Prostate gland (tissue), 2 donors: ENCODE data around the gene MRC1. TPM values are rescaled to one million over a fixed set of nuclear protein-coding genes. Genes with fewer than 3 reads are reported as not detected.

ENCODE experiments used
- DNase-seq: peaks from one replicate; pipeline ENCODE4 v3.0.0-alpha.2; 2019; ENCODE audit warnings: low spot score
- H3K27ac ChIP-seq, 2 donors: fragments of 200-600 bp; sonication (generic); 2 replicates each; pipeline ENCODE4 v1.5.1; 2017 to 2019
- H3K27me3 ChIP-seq: fragments of 200-600 bp; sonication (generic); replicated peaks from 2 replicates; pipeline ENCODE4 v1.5.1; 2019; ENCODE audit not compliant: insufficient read depth
- H3K36me3 ChIP-seq, 2 donors: fragments of 200-600 bp; sonication (generic); 1 replicate in 1 of 2; 2 replicates in 1 of 2; pipeline versions ENCODE4 v1.5.1 to v1.8.1; 2017 to 2019
- H3K4me1 ChIP-seq: fragments of 200-600 bp; sonication (generic); replicated peaks from 2 replicates; pipeline ENCODE4 v1.5.1; 2019
- H3K4me3 ChIP-seq, 2 donors: fragments of 200-600 bp; sonication (generic); 2 replicates each; pipeline ENCODE4 v1.5.1; 2017 to 2019
- H3K9me3 ChIP-seq: fragments of 200-600 bp; sonication (generic); 2 replicates; pipeline ENCODE4 v1.5.1; 2017
- CTCF ChIP-seq, 4 experiments: fragments of 200-600 bp in 2 of 4; fragments of 450-650 bp in 2 of 4; sonication (generic) in 2 of 4; IDR thresholded peaks; 1 replicate in 3 of 4; 2 replicates in 1 of 4; pipeline ENCODE4 v1.5.1; 2016 to 2019; ENCODE audit warnings: antibody characterized with exemption in 4 of 4, mild to moderate bottlenecking in 2 of 4, moderate library complexity in 2 of 4
- POLR2A ChIP-seq: fragments of 450-650 bp; IDR thresholded peaks from one replicate; pipeline ENCODE4 v1.6.1; 2016; ENCODE audit warnings: antibody characterized with exemption, mild to moderate bottlenecking
- POLR2AphosphoS5 ChIP-seq: sonication (generic); formaldehyde crosslinking; IDR thresholded peaks from one replicate; pipeline ENCODE4 v1.6.1; 2017; ENCODE audit warnings: antibody characterized with exemption
- WGBS: methylation state at CpG from one replicate; pipeline ENCODE4 v1.1.5; 2018; 5-methylcytosine and 5-hydroxymethylcytosine counted together
- intact Hi-C: fragments of 100-400 bp; cut with DNase I; formaldehyde crosslinking; loops from one replicate; pipeline ENCODE4 v1.14.2; 2022
- total RNA-seq, 2 donors: library from RNA; depleted of rRNA; stranded (reverse); fragments of >200 nt; gene quantifications; one replicate each; pipeline ENCODE4 v1.1.0, GENCODE V29; 2016

MRC1 gene
- total RNA-seq, 2 donors from 2014 or later: 3.1 to 27.4 TPM

- H3K4me1 ChIP-seq: no peaks in the 10 kb centered on the region
- H3K27me3 ChIP-seq: no peaks in the 10 kb centered on the region
- no peaks in the 10 kb centered on the region for H3K9me3 ChIP-seq
- intact Hi-C loops: no loop called here
- H3K4me3 ChIP-seq: no peak overlapping the region
- no peak for DNase-seq
- no peak overlapping the region for H3K27ac ChIP-seq
- no peaks in the 10 kb centered on the region for H3K36me3 ChIP-seq
- TF ChIP-seq POLR2AphosphoS5: no peak
- no peak for TF ChIP-seq POLR2A
- TF ChIP-seq CTCF (IDR thresholded peaks at IDR 0.05): no peak
These were observed 68.0 kb downstream of the MRC1 start for GRCh38 chr10:17877121-17877520.

GRCh38 chr10:17878896-17879295 lies 69.7 kb downstream of the MRC1 start:
- TF ChIP-seq POLR2AphosphoS5 (no peak), CTCF (IDR thresholded peaks at IDR 0.05) (no peak), POLR2A (no peak)
- H3K4me1 ChIP-seq: no peaks in the 10 kb centered on the region
- no peak overlapping the region for H3K27ac ChIP-seq
- no peaks in the 10 kb centered on the region for H3K27me3 ChIP-seq
- no peak overlapping the region for H3K4me3 ChIP-seq
- no peaks in the 10 kb centered on the region for H3K9me3 ChIP-seq
- no peaks in the 10 kb centered on the region for H3K36me3 ChIP-seq
- no peak for DNase-seq
- WGBS: 44% methylated on average over 5 of the region's 5 CpGs
- intact Hi-C loops: no loop called here

GRCh38 chr10:17880601-17881000 lies 71.5 kb downstream of the MRC1 start:
- H3K27ac ChIP-seq: no peak overlapping the region
- DNase-seq: no peak
- no peaks in the 10 kb centered on the region for H3K36me3 ChIP-seq
- no peaks in the 10 kb centered on the region for H3K4me1 ChIP-seq
- TF ChIP-seq POLR2A (no peak), CTCF (IDR thresholded peaks at IDR 0.05) (no peak), POLR2AphosphoS5 (no peak)
- intact Hi-C loops: no loop called here
- H3K27me3 ChIP-seq: no peaks in the 10 kb centered on the region
- H3K4me3 ChIP-seq: no peak overlapping the region
- 79% methylated on average over 3 of the region's 3 CpGs for WGBS
- H3K9me3 ChIP-seq: no peaks in the 10 kb centered on the region

GRCh38 chr10:17882557-17882956 lies 73.4 kb downstream of the MRC1 start:
- H3K9me3 ChIP-seq: no peaks in the 10 kb centered on the region
- H3K4me3 ChIP-seq: no peak overlapping the region
- H3K36me3 ChIP-seq: no peaks in the 10 kb centered on the region
- DNase-seq: no peak
- 28% methylated on average over 1 of the region's 1 CpG for WGBS
- peak overlapping the region in 1 of 2 donors; percentile 29 for H3K27ac ChIP-seq
- no peaks in the 10 kb centered on the region for H3K27me3 ChIP-seq
- TF ChIP-seq CTCF (IDR thresholded peaks at IDR 0.05) (no peak), POLR2A (no peak), POLR2AphosphoS5 (peak; percentile 75)
- intact Hi-C loops: no loop called here
- H3K4me1 ChIP-seq: no peaks in the 10 kb centered on the region

- H3K36me3 ChIP-seq: no peaks in the 10 kb centered on the region
- no peak for TF ChIP-seq POLR2AphosphoS5
- no peak for TF ChIP-seq POLR2A
- H3K27ac ChIP-seq: no peak overlapping the region
- no peaks in the 10 kb centered on the region for H3K4me1 ChIP-seq
- no peaks in the 10 kb centered on the region for H3K27me3 ChIP-seq
- 47% methylated on average over 1 of the region's 1 CpG for WGBS
- intact Hi-C loops: no loop called here
- no peaks in the 10 kb centered on the region for H3K9me3 ChIP-seq
- no peak overlapping the region for H3K4me3 ChIP-seq
- DNase-seq: no peak
These were observed 74.5 kb downstream of the MRC1 start for GRCh38 chr10:17883621-17884020.
